Tibial nerve (tissue), 4 donors: ENCODE data around the gene DNAJC6.

ENCODE experiments used
- CTCF ChIP-seq, 5 experiments: fragments of 200-600 bp in 3 of 5; fragments of 450-650 bp in 2 of 5; sonication (generic) in 3 of 5; IDR thresholded peaks; one replicate each; pipeline ENCODE4 v1.5.1; 2016 to 2019; ENCODE audit warnings: antibody characterized with exemption in 5 of 5, mild to moderate bottlenecking in 3 of 5, moderate library complexity in 2 of 5
- EP300 ChIP-seq, 2 donors: sonication (generic); formaldehyde crosslinking; IDR thresholded peaks; one replicate each; pipeline ENCODE4 v1.6.1; 2017; ENCODE audit warnings: antibody characterized with exemption in 2 of 2, mild to moderate bottlenecking in 1 of 2

DNA sequence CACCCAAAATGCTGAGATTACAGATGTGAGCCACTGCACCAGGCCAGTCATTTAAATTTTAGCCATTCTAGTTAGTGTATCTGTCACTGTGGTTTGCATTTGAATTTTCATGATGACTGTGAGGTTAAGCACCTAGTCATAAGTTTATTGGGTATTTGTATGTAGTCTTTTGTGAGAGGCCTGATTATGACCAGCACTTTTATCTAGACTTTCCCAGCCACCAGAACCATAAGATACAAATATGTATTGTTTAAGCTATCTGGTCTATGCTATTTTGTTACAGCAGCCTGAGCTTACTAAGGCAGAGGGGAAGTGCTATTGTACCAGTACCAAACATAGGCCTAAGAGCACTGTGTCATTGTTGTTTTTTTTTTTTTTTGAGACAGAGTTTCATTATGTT is 19.9 kb upstream of the DNAJC6 start:
- TF ChIP-seq CTCF (IDR thresholded peaks at IDR 0.05), result no peak
- no peak for TF ChIP-seq EP300 (IDR thresholded peaks at IDR 0.05)
